ENCODE results near the gene TPRG1L. TPM values are rescaled to one million over a fixed set of nuclear protein-coding genes. Genes with fewer than 3 reads are reported as not detected.

Gene TPRG1L
- total RNA-seq, 3 donors from 2014 or later (not counting 1 experiment from before 2014, with no cell fraction given), result 36.2 to 46.7 (median 37.9) TPM

GRCh38 chr1:3618531-3618880 lies 6.3 kb upstream of the TPRG1L start:
- DNase-seq (no peak), ATAC-seq (no peak)
- H3K4me1 ChIP-seq (ENCODE audit: control insufficient read depth, insufficient read depth, low read length), result peaks cover 25% of the 10 kb centered on the region
- H3K27me3 Mint-ChIP-seq (ENCODE audit: low read depth in 2 of 2), result peaks cover 0 to 5% of the 10 kb centered on the region in 2 donors
- WGBS (ENCODE audit: insufficient coverage), result 64% methylated on average over 9 of the region's 9 CpGs
- no peaks in the 10 kb centered on the region for H3K9me3 ChIP-seq (ENCODE audit: control insufficient read depth, insufficient read depth, low read length)
- H3K27me3 ChIP-seq (ENCODE audit: control insufficient read depth, insufficient read depth, low read length), result no peaks in the 10 kb centered on the region
- peaks cover 29 to 38% of the 10 kb centered on the region in 2 donors for H3K4me1 Mint-ChIP-seq
- no peak overlapping the region for H3K4me3 ChIP-seq (ENCODE audit: low read length)
- no peaks in the 10 kb centered on the region for H3K36me3 ChIP-seq (ENCODE audit: control insufficient read depth, insufficient read depth, low read length)
- no peaks in the 10 kb centered on the region for H3K9me3 Mint-ChIP-seq
- intact Hi-C loops (cut with micrococcal nuclease), result no loop called here
- no peaks in the 10 kb centered on the region for H3K36me3 Mint-ChIP-seq
- H3K4me3 Mint-ChIP-seq, result no peak overlapping the region
- H3K27ac Mint-ChIP-seq, result no peak overlapping the region
- no peak overlapping the region for H3K27ac ChIP-seq (ENCODE audit: low read length)
- no peak for TF ChIP-seq CTCF (IDR thresholded peaks at IDR 0.05)

DNA sequence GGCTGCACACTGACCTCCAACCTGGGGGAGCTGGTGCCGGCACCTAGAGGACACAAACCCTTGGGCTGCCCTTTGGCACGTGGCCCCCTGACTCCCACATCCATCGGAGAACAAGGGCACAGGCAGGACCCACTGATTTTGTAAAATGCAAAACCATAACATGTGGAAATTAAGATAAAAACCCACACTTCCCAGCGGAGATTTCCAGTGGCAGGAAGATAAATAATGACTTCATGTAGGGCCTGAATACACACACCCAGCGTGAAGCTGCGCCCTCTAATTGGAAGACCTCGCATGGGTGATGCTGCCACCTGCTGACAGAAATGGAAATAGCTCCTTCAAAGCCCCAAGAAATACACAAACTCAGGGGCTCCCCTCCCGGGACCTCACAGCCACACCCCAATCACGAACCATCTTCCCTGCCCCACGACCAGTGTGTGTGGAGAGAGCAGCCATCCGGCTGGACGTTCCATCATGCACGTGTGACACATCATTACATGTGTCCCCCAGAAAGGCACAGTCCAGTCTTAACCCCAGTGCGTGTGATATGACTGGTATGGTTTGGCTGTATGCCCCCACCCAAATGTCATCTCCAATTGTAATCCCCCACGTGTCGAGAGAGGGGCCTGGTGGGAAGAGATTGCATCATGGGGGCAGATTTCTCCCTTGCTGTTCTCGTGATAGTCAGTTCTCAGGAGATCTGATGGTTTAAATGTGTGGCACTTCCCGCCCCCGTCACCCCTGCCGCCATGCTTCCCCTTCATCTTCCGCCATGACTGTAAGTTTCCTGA lies 5.7 kb upstream of the TPRG1L start:
- Histone ChIP-seq H3K27me3 (ENCODE audit: control insufficient read depth, insufficient read depth, low read length) (no peaks in the 10 kb centered on the region), H3K36me3 (ENCODE audit: control insufficient read depth, insufficient read depth, low read length) (no peaks in the 10 kb centered on the region), H3K4me3 (ENCODE audit: low read length) (no peak overlapping the region), H3K9me3 (ENCODE audit: control insufficient read depth, insufficient read depth, low read length) (no peaks in the 10 kb centered on the region), H3K27ac (ENCODE audit: low read length) (no peak overlapping the region), H3K4me1 (ENCODE audit: control insufficient read depth, insufficient read depth, low read length) (peaks cover 30% of the 10 kb centered on the region)
- Mint-ChIP-seq H3K27ac (no peak overlapping the region), H3K36me3 (no peaks in the 10 kb centered on the region), H3K9me3 (no peaks in the 10 kb centered on the region), H3K4me3 (no peak overlapping the region), H3K4me1 (peaks cover 35 to 38% of the 10 kb centered on the region in 2 donors), H3K27me3 (ENCODE audit: low read depth in 2 of 2) (peaks cover 0 to 5% of the 10 kb centered on the region in 2 donors)
- TF ChIP-seq CTCF (IDR thresholded peaks at IDR 0.05), result peak; percentile 83
- intact Hi-C loops (cut with micrococcal nuclease), result loop anchor here (1.0 kb wide), 3 partner anchors 31 to 128 kb away; no protein-coding TSS in a partner anchor
- 18% methylated on average over 15 of the region's 21 CpGs for WGBS (ENCODE audit: insufficient coverage)
- DNase-seq, result peak; percentile 67 to 91
- ATAC-seq, result peak; percentile 83 to 97 (median 92)

GRCh38 chr1:3620708-3621107 lies 4.1 kb upstream of the TPRG1L start:
- peaks cover 45 to 46% of the 10 kb centered on the region in 2 donors for H3K4me1 Mint-ChIP-seq
- H3K4me1 ChIP-seq (ENCODE audit: control insufficient read depth, insufficient read depth, low read length), result peaks cover 37% of the 10 kb centered on the region

More at GRCh38 chr1:3620708-3621107, 4.1 kb upstream of the TPRG1L start:
- H3K27me3 Mint-ChIP-seq (ENCODE audit: low read depth in 2 of 2), result no peaks in the 10 kb centered on the region
- H3K27ac Mint-ChIP-seq, result peak overlapping the region; percentile 19 to 41
- intact Hi-C loops (cut with micrococcal nuclease), result no loop called here
- DNase-seq (no peak), ATAC-seq (no peak)
- Histone ChIP-seq H3K4me3 (ENCODE audit: low read length) (no peak overlapping the region), H3K9me3 (ENCODE audit: control insufficient read depth, insufficient read depth, low read length) (no peaks in the 10 kb centered on the region), H3K36me3 (ENCODE audit: control insufficient read depth, insufficient read depth, low read length) (no peaks in the 10 kb centered on the region), H3K27me3 (ENCODE audit: control insufficient read depth, insufficient read depth, low read length) (no peaks in the 10 kb centered on the region), H3K27ac (ENCODE audit: low read length) (no peak overlapping the region)
- no peaks in the 10 kb centered on the region for H3K9me3 Mint-ChIP-seq
- WGBS (ENCODE audit: insufficient coverage), result 92% methylated on average over 12 of the region's 12 CpGs
- peak overlapping the region; percentile 25 for H3K4me3 Mint-ChIP-seq
- TF ChIP-seq CTCF (IDR thresholded peaks at IDR 0.05), result no peak
- H3K36me3 Mint-ChIP-seq, result no peaks in the 10 kb centered on the region

Measured in natural killer cell (primary cell).